Activated CD8-positive, alpha-beta T cell treated with anti-CD3 and anti-CD28 coated beads, Interleukin-2, amount 10 ng/mL, durations not matched to agents 7 days and 5 days (primary cell): Measurements from ENCODE around the gene ERF. TPM values are rescaled to one million over a fixed set of nuclear protein-coding genes. Genes with fewer than 3 reads are reported as not detected.

Source experiments
- ATAC-seq: fragments of 150-1000 bp; cut with Tn5 transposase; one replicate; pipeline ENCODE4 v1.10.0; 2021; ENCODE audit warnings: moderate library complexity
- CTCF ChIA-PET: fragments of 350-600 bp; sonication (Branson Sonifier 250); formaldehyde crosslinking; loops from one replicate; lab custom pipeline; 2021; ENCODE audit warnings: antibody characterized with exemption; lab: Charles Lee
- POLR2A ChIA-PET: fragments of 350-600 bp; sonication (Branson Sonifier 250); formaldehyde crosslinking; loops from one replicate; lab custom pipeline; 2021; ENCODE audit warnings: antibody characterized with exemption; lab: Charles Lee
- DNase-seq: peaks from one replicate; pipeline ENCODE4 v3.0.0-alpha.2; 2020
- H3K27ac Mint-ChIP-seq: one replicate; pipeline ENCODE4 v1.8.0; 2021; ENCODE audit warnings: mild to moderate bottlenecking, mixed read lengths
- H3K27me3 Mint-ChIP-seq: one replicate; pipeline ENCODE4 v1.8.0; 2021; ENCODE audit warnings: low read depth, mixed read lengths
- H3K36me3 Mint-ChIP-seq: one replicate; pipeline ENCODE4 v1.8.0; 2021; ENCODE audit warnings: low read depth, mixed read lengths
- H3K4me1 Mint-ChIP-seq: one replicate; pipeline ENCODE4 v1.8.0; 2021; ENCODE audit warnings: low read depth, mixed read lengths
- H3K4me3 Mint-ChIP-seq: one replicate; pipeline ENCODE4 v1.8.0; 2021; ENCODE audit warnings: mild to moderate bottlenecking, mixed read lengths
- H3K9me3 Mint-ChIP-seq: one replicate; pipeline ENCODE4 v1.8.0; 2022; ENCODE audit warnings: mixed read lengths; ENCODE audit not compliant: insufficient read depth
- total RNA-seq, 2 experiments: library from RNA; stranded (reverse); gene quantifications; one replicate each; pipeline ENCODE4 v1.2.3, GENCODE V29; 2021

ERF gene
- total RNA-seq, 2 experiments from 2014 or later, result 49.9 to 54.5 TPM

- H3K4me3 Mint-ChIP-seq, result peak overlapping the region; percentile 79
- H3K4me1 Mint-ChIP-seq, result peaks cover 28% of the 10 kb centered on the region
- ATAC-seq (no peak), DNase-seq (no peak)
- H3K27ac Mint-ChIP-seq, result peak overlapping the region; percentile 53
- ChIA-PET CTCF (interaction anchor here (1.6 to 2.4 kb wide), 2 partner anchors 9 to 10 kb away, joined by 4 to 13 read pairs; no protein-coding TSS in a partner anchor), POLR2A (no interaction called here)
- no peaks in the 10 kb centered on the region for H3K9me3 Mint-ChIP-seq
- H3K27me3 Mint-ChIP-seq, result no peaks in the 10 kb centered on the region
- peaks cover 17% of the 10 kb centered on the region for H3K36me3 Mint-ChIP-seq
Observed at GRCh38 chr19:42286349-42287016, 31.6 kb upstream of the ERF start.

- peaks cover 13% of the 10 kb centered on the region for H3K36me3 Mint-ChIP-seq
- peak overlapping the region; percentile 79 for H3K4me3 Mint-ChIP-seq
- no peak for ATAC-seq
- H3K9me3 Mint-ChIP-seq, result no peaks in the 10 kb centered on the region
- peak overlapping the region; percentile 53 for H3K27ac Mint-ChIP-seq
- ChIA-PET POLR2A (no interaction called here), CTCF (interaction anchor here (1.7 to 2.4 kb wide), 2 partner anchors 10 to 69 kb away, joined by 3 to 13 read pairs; no protein-coding TSS in a partner anchor)
- H3K27me3 Mint-ChIP-seq, result no peaks in the 10 kb centered on the region
- peaks cover 32% of the 10 kb centered on the region for H3K4me1 Mint-ChIP-seq
- DNase-seq, result no peak
Observed at GRCh38 chr19:42285988-42286348, 31.0 kb upstream of the ERF start.

- DNase-seq (no peak), ATAC-seq (no peak)
- H3K27ac Mint-ChIP-seq, result peak overlapping the region; percentile 53
- ChIA-PET POLR2A (interaction anchor here (1.3 to 1.9 kb wide), 2 partner anchors 13 to 15 kb away, joined by 4 to 5 read pairs; no protein-coding TSS in a partner anchor), CTCF (interaction anchor here (1.5 to 2.4 kb wide), 4 partner anchors 10 to 153 kb away, joined by 3 to 13 read pairs (median 4); partner anchors contain the start of gene DEDD2)
- H3K9me3 Mint-ChIP-seq, result no peaks in the 10 kb centered on the region
- H3K4me1 Mint-ChIP-seq, result peaks cover 32% of the 10 kb centered on the region
- H3K27me3 Mint-ChIP-seq, result no peaks in the 10 kb centered on the region
- peaks cover 13% of the 10 kb centered on the region for H3K36me3 Mint-ChIP-seq
- H3K4me3 Mint-ChIP-seq, result peak overlapping the region; percentile 79
Observed at GRCh38 chr19:42285541-42285941, 30.6 kb upstream of the ERF start.

- DNase-seq (peak; percentile 45), ATAC-seq (no peak)
- H3K27ac Mint-ChIP-seq, result peak overlapping the region; percentile 82
- H3K4me3 Mint-ChIP-seq, result peak overlapping the region; percentile 79
- ChIA-PET POLR2A (interaction anchor here (0.5 to 1.9 kb wide), 5 partner anchors 14 to 86 kb away, joined by 3 to 5 read pairs (median 3); no protein-coding TSS in a partner anchor), CTCF (interaction anchor here (0.8 to 2.4 kb wide), 6 partner anchors 11 to 152 kb away, joined by 3 to 13 read pairs (median 4); partner anchors contain the start of gene DEDD2)
- H3K36me3 Mint-ChIP-seq, result peaks cover 13% of the 10 kb centered on the region
- peaks cover 32% of the 10 kb centered on the region for H3K4me1 Mint-ChIP-seq
- no peaks in the 10 kb centered on the region for H3K9me3 Mint-ChIP-seq
- no peaks in the 10 kb centered on the region for H3K27me3 Mint-ChIP-seq
Observed at GRCh38 chr19:42284591-42285341, 29.8 kb upstream of the ERF start.

- Mint-ChIP-seq H3K4me1 (peaks cover 39% of the 10 kb centered on the region), H3K27me3 (no peaks in the 10 kb centered on the region), H3K9me3 (no peaks in the 10 kb centered on the region), H3K36me3 (peaks cover 14% of the 10 kb centered on the region), H3K4me3 (no peak overlapping the region), H3K27ac (no peak overlapping the region)
- ChIA-PET CTCF (interaction anchor here (0.8 to 2.4 kb wide), 6 partner anchors 12 to 151 kb away, joined by 3 to 13 read pairs (median 4); partner anchors contain the start of gene DEDD2), POLR2A (interaction anchor here (0.5 to 1.9 kb wide), 5 partner anchors 14 to 85 kb away, joined by 3 to 5 read pairs (median 3); no protein-coding TSS in a partner anchor)
- peak; percentile 85 for DNase-seq
- ATAC-seq, result peak; percentile 40
Observed at GRCh38 chr19:42284066-42284501, 29.2 kb upstream of the ERF start.

GRCh38 chr19:42283188-42284065 is 28.5 kb upstream of the ERF start:
- Mint-ChIP-seq H3K27ac (no peak overlapping the region), H3K4me1 (peaks cover 45% of the 10 kb centered on the region), H3K4me3 (no peak overlapping the region), H3K36me3 (peaks cover 15% of the 10 kb centered on the region), H3K27me3 (no peaks in the 10 kb centered on the region), H3K9me3 (no peaks in the 10 kb centered on the region)
- peak; percentile 98 for DNase-seq
- POLR2A ChIA-PET, result interaction anchor here (0.5 to 2.0 kb wide), 6 partner anchors 13 to 64 kb away, joined by 3 to 11 read pairs (median 4); partner anchors contain the start of genes CIC and ZNF526
- CTCF ChIA-PET, result interaction anchor here (0.8 to 1.9 kb wide), 4 partner anchors 13 to 150 kb away, joined by 3 to 8 read pairs (median 5); partner anchors contain the start of genes DEDD2 and GSK3A
- peak; percentile 69 for ATAC-seq

- no peak overlapping the region for H3K4me3 Mint-ChIP-seq
- no peaks in the 10 kb centered on the region for H3K9me3 Mint-ChIP-seq
- H3K27ac Mint-ChIP-seq, result no peak overlapping the region
Observed at GRCh38 chr19:42282819-42283187, 27.9 kb upstream of the ERF start.

GRCh38 chr19:42281827-42282762 is 27.2 kb upstream of the ERF start:
- no peak overlapping the region for H3K4me3 Mint-ChIP-seq
- ChIA-PET POLR2A (interaction anchor here (0.6 to 2.0 kb wide), 9 partner anchors 12 to 153 kb away, joined by 3 to 11 read pairs (median 3); partner anchors contain the start of genes CIC, PAFAH1B3, PRR19 and ZNF526), CTCF (interaction anchor here (0.8 to 3.5 kb wide), 7 partner anchors 12 to 173 kb away, joined by 3 to 60 read pairs (median 4); partner anchors contain the start of genes CIC and GSK3A)
- DNase-seq, result no peak
- H3K9me3 Mint-ChIP-seq, result no peaks in the 10 kb centered on the region
- H3K36me3 Mint-ChIP-seq, result peaks cover 11% of the 10 kb centered on the region
- peaks cover 55% of the 10 kb centered on the region for H3K4me1 Mint-ChIP-seq
- no peak for ATAC-seq
- H3K27me3 Mint-ChIP-seq, result no peaks in the 10 kb centered on the region
- no peak overlapping the region for H3K27ac Mint-ChIP-seq

More at GRCh38 chr19:42282819-42283187, 27.9 kb upstream of the ERF start:
- no peak for DNase-seq
- H3K36me3 Mint-ChIP-seq, result peaks cover 14% of the 10 kb centered on the region
- ChIA-PET CTCF (interaction anchor here (0.8 to 1.9 kb wide), 4 partner anchors 13 to 150 kb away, joined by 3 to 8 read pairs (median 6); partner anchors contain the start of gene GSK3A), POLR2A (interaction anchor here (0.5 to 2.0 kb wide), 6 partner anchors 13 to 150 kb away, joined by 3 to 11 read pairs (median 3); partner anchors contain the start of genes CIC and ZNF526)
- no peak for ATAC-seq
- H3K27me3 Mint-ChIP-seq, result no peaks in the 10 kb centered on the region
- H3K4me1 Mint-ChIP-seq, result peaks cover 49% of the 10 kb centered on the region

- Mint-ChIP-seq H3K27ac (no peak overlapping the region), H3K4me3 (no peak overlapping the region), H3K4me1 (peaks cover 63% of the 10 kb centered on the region), H3K36me3 (peaks cover 10% of the 10 kb centered on the region), H3K9me3 (no peaks in the 10 kb centered on the region), H3K27me3 (no peaks in the 10 kb centered on the region)
- no peak for ATAC-seq
- DNase-seq, result no peak
- CTCF ChIA-PET, result interaction anchor here (0.9 to 3.5 kb wide), 5 partner anchors 11 to 172 kb away, joined by 3 to 60 read pairs (median 7); partner anchors contain the start of genes CIC and GSK3A
- POLR2A ChIA-PET, result interaction anchor here (0.6 to 2.5 kb wide), 8 partner anchors 11 to 152 kb away, joined by 3 to 33 read pairs (median 4); partner anchors contain the start of genes CIC, PAFAH1B3 and PRR19
Observed at GRCh38 chr19:42281146-42281826, 26.4 kb upstream of the ERF start.
